ENCODE measurements around the gene FOXE3. TPM values are rescaled to one million over a fixed set of nuclear protein-coding genes. Genes with fewer than 3 reads are reported as not detected.

FOXE3 gene
- total RNA-seq, result not detected in 2 replicates

DNA sequence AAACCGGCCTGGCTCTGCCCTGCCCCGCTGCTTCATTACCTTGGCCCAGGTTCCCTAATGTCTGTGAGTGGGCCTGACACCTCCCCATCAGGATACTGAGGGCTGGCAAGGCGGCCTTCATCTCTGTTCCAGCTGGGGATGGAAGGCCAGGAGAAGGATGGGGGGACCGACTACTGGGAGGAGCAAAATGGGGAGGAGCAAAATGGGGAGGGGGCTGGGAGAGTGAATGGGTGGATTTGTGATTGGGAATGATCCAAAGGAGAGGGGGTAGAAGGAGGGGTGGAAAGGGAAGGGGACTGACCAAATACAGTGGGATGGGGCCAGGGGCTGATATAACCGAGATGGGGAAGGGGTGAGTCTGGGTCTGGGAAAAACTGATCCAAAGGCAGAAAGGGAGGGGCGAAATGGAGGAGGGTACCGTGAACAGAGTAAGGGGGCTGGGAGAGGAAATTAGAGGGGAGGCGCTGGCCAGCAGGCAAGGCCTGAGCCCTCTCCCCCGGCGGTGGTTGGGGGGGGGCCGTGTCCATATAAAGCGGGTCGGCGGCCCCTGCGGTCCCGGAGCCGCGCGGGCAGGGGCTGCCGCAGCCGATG is at the start of gene FOXE3:
Gene FOXE3 (plus strand): TSS at position 558 of the 591 bp plus-strand sequence. CDS start 31 bp downstream, at position 589.
- Histone ChIP-seq H3K27me3 (ENCODE audit: control insufficient read depth, insufficient read depth, low read length) (peaks cover 5% of the 10 kb centered on the region), H3K4me3 (ENCODE audit: low read depth, low read length) (peak within 1 kb of the TSS; percentile 27), H3K36me3 (ENCODE audit: control insufficient read depth, insufficient read depth, low read length) (no peaks in the 10 kb centered on the region)
- no peak for FAIRE-seq
- TF ChIP-seq CTCF (IDR thresholded peaks at IDR 0.05; ENCODE audit: insufficient read depth, low read length, severe bottlenecking), result no peak
- DNase-seq (ENCODE audit: low read depth), result no peak

DNA sequence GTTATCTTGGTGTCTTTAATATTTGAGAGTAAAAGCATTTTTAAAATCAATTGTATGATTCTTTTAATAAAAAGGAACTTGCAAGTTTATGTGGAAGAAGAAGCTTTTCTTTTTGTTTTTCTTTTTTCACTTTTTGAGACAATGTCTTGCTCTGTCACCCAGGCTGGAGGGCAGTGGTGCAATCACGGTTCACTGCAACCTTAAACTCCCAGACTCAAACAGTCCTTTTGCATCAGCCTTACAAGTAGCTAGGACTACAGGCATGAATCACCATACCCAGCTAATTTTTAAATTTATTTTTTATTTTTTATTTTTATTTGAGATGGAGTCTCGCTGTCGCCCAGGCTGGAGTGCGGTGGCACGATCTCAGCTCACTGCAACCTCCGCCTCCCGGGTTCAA is 48.4 kb upstream of the FOXE3 start:
- TF ChIP-seq CTCF (IDR thresholded peaks at IDR 0.05; ENCODE audit: insufficient read depth, low read length, severe bottlenecking), result no peak
- no peak for DNase-seq (ENCODE audit: low read depth)
- H3K27me3 ChIP-seq (ENCODE audit: control insufficient read depth, insufficient read depth, low read length), result no peaks in the 10 kb centered on the region
- FAIRE-seq, result no peak
- H3K4me3 ChIP-seq (ENCODE audit: low read depth, low read length), result no peak overlapping the region
- H3K36me3 ChIP-seq (ENCODE audit: control insufficient read depth, insufficient read depth, low read length), result peaks cover 8% of the 10 kb centered on the region

GRCh38 chr1:47371016-47371517 is 45.0 kb upstream of the FOXE3 start:
- H3K36me3 ChIP-seq (ENCODE audit: control insufficient read depth, insufficient read depth, low read length), result peaks cover 10% of the 10 kb centered on the region
- FAIRE-seq, result no peak
- no peaks in the 10 kb centered on the region for H3K27me3 ChIP-seq (ENCODE audit: control insufficient read depth, insufficient read depth, low read length)
- DNase-seq (ENCODE audit: low read depth), result no peak
- TF ChIP-seq CTCF (IDR thresholded peaks at IDR 0.05; ENCODE audit: insufficient read depth, low read length, severe bottlenecking), result no peak
- no peak overlapping the region for H3K4me3 ChIP-seq (ENCODE audit: low read depth, low read length)

GRCh38 chr1:47374501-47374900 is 41.6 kb upstream of the FOXE3 start:
- Histone ChIP-seq H3K27me3 (ENCODE audit: control insufficient read depth, insufficient read depth, low read length) (no peaks in the 10 kb centered on the region), H3K36me3 (ENCODE audit: control insufficient read depth, insufficient read depth, low read length) (peaks cover 6% of the 10 kb centered on the region), H3K4me3 (ENCODE audit: low read depth, low read length) (no peak overlapping the region)
- no peak for TF ChIP-seq CTCF (IDR thresholded peaks at IDR 0.05; ENCODE audit: insufficient read depth, low read length, severe bottlenecking)
- FAIRE-seq (no peak), DNase-seq (ENCODE audit: low read depth) (no peak)

- FAIRE-seq (no peak), DNase-seq (ENCODE audit: low read depth) (no peak)
- no peak for TF ChIP-seq CTCF (IDR thresholded peaks at IDR 0.05; ENCODE audit: insufficient read depth, low read length, severe bottlenecking)
- Histone ChIP-seq H3K36me3 (ENCODE audit: control insufficient read depth, insufficient read depth, low read length) (peaks cover 3% of the 10 kb centered on the region), H3K27me3 (ENCODE audit: control insufficient read depth, insufficient read depth, low read length) (no peaks in the 10 kb centered on the region), H3K4me3 (ENCODE audit: low read depth, low read length) (no peak overlapping the region)
Observed at GRCh38 chr1:47378147-47378546, 37.9 kb upstream of the FOXE3 start.

DNA sequence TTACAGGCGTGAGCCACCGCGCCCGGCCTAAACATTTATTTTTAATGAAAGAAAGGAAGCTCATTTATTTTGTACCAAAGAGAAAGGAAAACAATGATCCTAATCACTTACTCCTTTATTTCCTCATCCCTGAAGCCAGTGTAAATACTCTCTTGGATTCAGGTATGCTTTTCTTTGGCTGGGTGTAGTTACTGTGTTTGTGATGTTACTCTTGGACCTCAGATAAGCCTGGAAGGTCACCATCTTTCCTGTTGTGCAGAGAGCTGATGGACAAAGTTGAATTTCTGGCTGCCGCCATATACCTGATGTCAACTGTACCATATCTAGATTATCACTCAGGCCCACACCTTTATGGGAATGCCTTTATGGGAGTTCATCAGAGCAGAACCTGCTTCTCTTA is 35.4 kb upstream of the FOXE3 start:
- DNase-seq (ENCODE audit: low read depth) (no peak), FAIRE-seq (no peak)
- no peaks in the 10 kb centered on the region for H3K27me3 ChIP-seq (ENCODE audit: control insufficient read depth, insufficient read depth, low read length)
- no peak overlapping the region for H3K4me3 ChIP-seq (ENCODE audit: low read depth, low read length)
- peaks cover 1% of the 10 kb centered on the region for H3K36me3 ChIP-seq (ENCODE audit: control insufficient read depth, insufficient read depth, low read length)
- no peak for TF ChIP-seq CTCF (IDR thresholded peaks at IDR 0.05; ENCODE audit: insufficient read depth, low read length, severe bottlenecking)
